ENCODE results near the gene GSC.
"Not testable (repeated sequence)": the region's sequence is repeated elsewhere in the genome, so short reads cannot be mapped to it uniquely, and the experiment has no call there.

Gene GSC

DNA sequence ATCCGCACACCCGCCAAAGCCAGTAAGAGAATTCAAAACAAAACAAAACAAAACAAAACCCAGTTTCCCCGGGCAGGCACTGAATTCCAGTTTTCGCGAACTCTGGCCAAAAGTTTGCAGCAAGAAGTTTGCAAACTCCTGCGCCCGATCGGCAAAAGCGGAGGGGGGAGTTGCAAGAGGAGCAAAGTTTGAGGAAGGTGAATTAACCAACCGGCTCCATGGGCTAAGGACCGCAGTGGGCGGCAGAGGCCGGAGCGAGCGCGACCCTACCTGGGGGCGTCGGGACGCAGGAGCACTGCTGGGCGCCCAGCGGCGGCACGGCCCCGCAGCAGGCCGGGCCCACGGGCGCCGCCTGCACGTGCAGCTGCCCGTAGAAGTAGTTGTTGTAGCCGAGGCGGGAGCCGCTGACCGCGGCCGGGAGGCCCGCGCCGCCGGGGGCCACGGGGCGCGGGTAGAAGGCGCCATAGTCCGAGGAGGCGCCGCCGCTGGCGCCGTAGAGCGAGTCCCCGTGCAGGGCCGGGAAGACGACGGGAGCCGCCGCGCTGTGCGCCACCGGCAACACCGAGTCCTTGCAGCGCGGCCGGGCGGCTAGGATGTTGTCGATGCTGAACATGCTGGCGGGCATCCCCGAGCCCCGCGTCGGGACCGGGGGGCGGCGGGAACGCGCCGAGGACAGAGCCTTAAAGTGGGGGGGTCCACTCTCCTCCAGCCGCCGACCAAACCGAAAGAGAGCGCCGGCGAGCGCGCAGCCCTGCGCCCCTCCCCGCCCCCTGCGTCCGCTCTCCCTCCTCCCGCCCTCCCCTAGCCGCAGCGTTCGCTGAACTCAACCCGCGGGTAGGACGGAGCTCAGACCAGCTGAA is at the start of gene GSC:
Gene GSC (minus strand): TSS at position 723 of the 860 bp plus-strand sequence. CDS start 98 bp downstream, at position 625.
- no peak for DNase-seq (ENCODE audit: low read depth in 2 of 3, low spot score in 2 of 3)

DNA sequence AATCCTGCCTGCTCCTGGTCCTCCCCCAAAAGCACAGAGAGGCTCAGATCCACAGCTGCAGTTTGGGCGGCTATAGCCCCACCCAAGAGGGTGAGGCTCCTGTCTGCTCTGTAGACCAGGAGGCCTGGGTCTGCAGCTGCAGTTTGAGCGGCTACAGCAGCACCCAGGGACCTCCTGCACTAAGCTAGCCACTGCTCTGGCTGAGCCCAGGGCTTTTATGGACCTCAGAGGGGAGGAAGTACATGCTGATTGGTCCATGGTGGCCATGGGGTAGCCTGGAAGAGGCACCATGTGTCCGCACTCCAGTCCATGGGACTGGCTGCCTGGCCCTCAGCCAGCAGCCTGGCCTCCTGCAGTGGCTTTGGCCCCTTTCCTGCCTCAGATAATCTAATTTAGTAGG is 49.6 kb upstream of the GSC start:
- no peak for DNase-seq (ENCODE audit: low read depth in 2 of 3, low spot score in 2 of 3)

DNA sequence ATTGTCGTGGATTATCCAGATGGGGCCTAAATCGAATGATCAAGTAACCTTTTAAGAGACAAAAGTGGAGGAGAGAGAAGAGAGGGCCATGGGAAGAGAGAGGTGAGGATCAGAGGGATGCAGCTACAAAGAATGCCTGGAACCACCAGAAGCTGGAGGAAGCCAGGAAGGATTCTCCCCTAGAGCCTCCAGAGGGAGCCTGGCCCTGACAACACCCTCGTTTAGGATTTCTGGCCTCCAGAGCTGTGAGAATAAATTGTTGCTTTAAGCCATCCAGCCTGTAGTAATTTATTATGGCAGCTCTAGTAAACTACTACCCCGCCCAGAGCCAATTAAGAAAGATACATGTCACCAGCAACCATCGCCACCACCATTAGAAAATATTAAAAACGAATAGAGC is 46.2 kb upstream of the GSC start:
- no peak for DNase-seq (ENCODE audit: low read depth in 2 of 3, low spot score in 2 of 3)

DNA sequence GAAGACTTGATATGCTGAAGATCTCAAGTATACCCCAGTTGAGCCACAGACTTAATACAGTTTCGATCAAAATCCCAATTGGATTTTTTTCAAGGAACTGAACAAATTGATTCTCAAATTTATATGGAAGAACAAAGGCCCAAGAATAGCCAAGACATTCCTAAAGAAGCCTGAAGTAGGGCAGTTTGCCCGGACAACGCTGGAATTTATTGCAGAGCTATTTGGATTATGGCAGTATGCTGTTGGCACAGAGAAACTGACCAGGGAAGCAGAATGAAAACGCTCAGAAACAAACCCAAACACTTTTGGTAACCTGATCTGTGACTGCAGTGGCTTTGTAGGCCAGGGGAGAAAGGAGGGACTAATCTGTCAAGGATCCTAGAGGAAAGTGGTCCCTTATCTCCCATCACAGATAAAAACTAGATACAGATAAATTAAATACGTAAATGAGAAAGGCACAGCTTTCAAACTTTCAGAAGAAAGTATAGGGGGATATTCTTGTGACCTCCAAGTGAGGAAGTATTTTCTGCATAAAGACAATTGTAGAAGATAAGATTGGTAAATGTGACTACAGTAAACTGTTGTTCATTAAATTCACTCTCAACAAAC is 35.9 kb upstream of the GSC start:
- no peak for DNase-seq (ENCODE audit: low read depth in 2 of 3, low spot score in 2 of 3)

DNA sequence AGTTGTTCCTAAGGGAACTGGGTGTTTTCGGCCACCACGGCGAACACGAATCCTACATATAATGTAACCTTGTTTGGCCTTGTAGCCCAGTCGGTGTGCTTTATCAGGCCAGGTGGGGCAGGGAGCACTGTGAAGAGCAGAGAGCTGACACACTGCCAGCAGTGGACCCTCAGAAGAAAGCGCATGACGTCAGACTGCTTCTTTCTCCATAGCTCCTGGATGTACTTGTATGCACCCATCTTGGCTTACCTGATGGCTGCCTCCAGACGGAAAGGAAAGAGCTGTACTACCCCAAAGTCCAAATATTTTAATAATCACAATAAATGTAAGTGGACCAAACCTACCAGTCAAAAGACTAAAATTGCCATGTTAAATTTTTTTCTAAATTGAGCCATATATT is 31.3 kb upstream of the GSC start:
- no peak for DNase-seq (ENCODE audit: low read depth in 2 of 3, low spot score in 2 of 3)

DNA sequence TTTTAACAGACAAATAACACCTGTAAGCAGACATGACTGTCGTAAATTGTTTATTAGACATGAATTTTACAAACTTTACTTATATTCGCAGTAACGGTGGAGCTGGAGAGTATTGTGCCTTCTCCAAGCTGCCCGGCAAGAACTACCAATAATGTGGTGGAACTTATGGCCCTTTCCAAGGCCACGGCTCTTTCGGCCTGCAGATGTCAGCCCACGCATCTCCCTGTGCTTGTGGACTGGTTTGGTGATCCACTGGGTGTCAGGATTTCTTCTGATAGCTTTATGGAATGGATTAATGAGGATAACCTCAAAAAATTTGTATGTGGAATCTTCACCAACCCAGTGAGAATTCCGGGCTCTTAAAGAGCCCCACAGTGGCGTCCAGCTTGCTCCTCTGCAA is 30.9 kb upstream of the GSC start:
- DNase-seq (ENCODE audit: low read depth in 2 of 3, low spot score in 2 of 3): not testable (repeated sequence)

DNA sequence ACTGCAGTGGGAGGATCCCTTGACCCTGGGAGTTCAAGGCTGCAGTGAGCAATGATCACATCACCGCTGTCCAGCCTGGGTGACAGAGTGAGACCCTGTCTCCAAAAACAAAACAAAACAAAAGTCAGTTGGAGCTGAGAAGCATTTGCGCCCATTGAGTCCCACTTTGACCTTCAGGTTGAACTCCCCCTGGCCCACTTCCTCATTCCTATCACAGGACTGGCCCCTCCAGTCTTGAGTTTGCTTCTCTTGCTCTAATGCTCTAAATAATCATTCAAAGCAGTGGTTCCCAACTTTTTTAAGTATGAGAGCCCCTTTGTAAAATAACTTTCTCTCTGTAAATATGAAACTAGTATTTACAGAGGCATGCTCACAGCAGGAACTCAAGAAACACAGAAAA is 28.0 kb upstream of the GSC start:
- DNase-seq (ENCODE audit: low read depth in 2 of 3, low spot score in 2 of 3): no peak

DNA sequence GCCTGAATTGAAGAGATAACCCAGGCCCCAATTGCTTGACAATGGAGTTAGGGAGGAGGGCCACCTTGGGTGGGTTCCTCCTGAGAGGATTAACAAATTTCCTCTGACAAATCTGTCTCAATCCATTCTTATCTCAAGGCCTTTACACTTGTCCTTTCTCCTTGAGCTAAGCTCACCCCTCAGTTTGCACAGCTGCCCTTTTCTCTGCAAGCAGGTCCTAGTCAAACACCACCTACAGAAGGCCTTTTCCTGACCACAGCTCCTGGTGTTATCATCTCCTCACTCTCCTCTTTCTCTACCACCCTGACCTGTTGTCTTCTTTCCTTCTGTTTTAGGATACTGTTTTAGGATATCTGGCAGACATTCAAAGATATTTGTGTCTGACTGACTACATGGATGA is 26.4 kb upstream of the GSC start:
- DNase-seq (ENCODE audit: low read depth in 2 of 3, low spot score in 2 of 3): no peak

DNA sequence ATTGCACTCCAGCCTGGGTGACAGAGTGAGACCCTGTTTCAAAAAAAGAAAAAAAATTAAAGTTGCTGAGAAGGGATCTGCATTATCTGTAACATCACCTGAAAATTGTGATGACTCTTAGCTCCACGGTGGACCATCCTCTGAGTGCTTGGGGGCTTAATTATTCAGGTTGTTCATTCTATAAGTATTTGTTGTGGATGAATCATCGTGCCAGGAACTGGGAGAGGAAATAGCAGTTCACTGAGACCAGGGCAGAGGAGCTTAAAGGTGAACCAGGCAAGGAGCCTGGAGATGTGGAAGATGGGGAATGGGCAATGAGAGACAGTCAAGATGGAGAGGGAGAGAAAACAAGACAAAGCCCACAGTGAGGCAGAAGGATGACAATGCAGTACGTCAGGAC is 25.5 kb upstream of the GSC start:
- DNase-seq (ENCODE audit: low read depth in 2 of 3, low spot score in 2 of 3): no peak

DNA sequence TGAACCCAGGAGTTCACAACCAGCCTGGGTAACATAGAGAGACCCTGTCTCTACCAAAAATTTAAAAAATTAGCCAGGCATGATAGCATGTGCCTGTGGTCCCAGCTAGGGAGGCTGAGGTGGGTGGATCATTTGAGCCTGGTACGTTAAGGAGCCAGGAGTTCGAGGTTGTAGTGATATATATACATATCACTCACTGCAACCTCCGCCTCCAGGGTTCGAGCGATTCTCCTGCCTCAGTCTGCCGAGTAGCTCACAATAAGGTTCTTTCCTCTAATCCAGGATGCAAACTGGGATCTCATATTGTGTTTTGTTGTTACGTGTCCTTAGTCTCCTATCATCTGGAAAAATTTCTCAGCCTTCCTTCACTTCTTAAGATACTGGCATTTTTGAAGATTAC is 24.0 kb upstream of the GSC start:
- no peak for DNase-seq (ENCODE audit: low read depth in 2 of 3, low spot score in 2 of 3)

DNA sequence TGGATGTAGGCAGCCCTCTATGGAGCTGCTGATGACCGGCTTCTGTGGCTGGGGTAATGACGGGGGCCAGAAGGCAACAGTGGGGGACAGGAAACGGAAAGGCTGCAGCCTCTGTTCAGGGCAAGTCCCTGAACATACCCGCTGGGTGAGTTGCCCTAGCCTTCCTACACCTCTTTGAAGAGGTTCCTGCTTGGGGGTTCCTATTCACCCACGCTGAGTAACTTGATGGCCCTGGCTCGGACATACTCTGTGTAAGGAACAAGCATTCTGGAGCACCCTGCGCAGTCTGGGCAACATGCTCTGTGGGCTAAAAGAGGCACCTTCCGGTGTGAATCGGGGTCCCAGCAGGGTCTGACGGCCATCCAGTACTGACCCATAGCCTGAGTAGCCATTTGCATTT is 17.7 kb upstream of the GSC start:
- no peak for DNase-seq (ENCODE audit: low read depth in 2 of 3, low spot score in 2 of 3)

DNA sequence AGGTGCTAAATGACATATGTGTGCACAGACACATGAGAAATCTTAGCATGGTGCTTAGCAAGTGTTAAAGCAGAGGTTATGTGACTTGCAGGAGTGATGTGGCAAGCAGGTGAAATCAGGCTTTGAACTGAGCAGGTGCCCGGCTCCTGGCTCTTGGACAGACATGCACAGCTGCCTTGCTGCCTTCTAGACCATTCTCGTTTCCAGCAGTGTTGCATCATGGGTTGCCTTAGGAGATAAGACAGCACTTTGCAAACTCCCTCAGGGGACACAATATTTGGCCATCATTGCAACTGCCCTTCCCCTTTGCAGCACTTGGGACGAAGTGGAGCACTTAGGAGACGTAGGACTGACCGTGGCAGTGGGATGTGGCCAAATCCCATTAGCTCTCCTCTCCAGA is 17.2 kb upstream of the GSC start:
- DNase-seq (ENCODE audit: low read depth in 2 of 3, low spot score in 2 of 3): no peak

DNA sequence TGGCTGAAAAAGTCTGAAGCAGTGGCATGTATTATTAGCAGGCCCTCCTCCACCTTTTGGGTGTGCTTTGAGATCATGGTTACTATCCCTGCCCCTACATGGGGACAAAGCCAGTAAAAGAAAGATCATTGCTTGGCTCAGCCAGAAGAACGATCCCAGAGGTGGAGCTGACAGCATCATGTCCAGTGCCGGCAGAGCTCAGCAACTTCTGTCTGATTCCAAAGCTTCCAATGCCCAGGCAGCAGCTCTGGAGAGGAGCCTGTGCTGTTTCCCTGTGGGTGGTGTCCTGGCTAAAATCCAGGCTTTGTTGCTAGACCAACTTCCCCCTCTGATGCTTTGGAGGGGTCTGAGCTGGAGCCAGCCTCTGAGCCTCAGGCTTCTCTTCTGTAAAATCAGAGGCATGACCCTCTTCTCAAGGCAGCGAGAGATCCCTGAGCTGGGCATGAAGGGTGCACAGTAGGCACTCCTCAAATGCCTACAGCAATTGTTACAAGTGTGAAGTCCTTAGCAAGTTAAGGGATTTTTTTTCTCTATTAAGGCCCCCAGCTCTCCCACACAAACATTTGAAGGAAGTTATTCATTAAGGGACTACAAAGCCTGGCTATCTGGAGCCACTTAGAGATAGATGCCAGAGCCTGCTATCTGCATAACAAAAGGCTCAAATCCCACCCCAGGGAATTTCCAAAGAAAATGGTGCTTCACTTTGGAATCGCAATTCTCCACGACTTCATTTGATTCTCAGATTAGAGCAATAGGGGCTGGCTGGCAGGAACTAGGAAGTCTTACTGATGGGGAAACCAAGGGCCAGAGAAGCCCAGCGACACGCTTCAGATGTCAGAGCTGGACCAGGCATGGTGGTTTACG is 10.9 kb upstream of the GSC start:
- DNase-seq (ENCODE audit: low read depth in 2 of 3, low spot score in 2 of 3): no peak

DNA sequence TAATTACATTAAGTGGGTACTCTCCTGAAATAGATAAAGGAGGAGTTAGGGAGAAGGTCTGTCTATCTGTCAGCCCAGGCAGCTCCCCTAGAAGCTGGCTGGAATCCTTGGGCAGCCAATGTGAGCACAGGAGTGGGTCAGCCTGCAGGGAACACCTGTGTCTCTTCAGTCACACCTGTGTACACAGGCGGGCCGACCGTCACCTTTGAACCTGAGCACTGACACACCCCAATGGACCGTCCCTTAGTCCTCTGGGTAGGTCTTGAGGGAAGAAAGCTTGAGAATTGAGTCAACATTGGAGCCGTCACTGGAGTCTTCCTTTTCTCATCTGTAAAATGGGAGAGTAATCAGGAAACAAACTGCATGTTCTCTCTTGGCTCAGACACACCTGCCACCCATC is 9.8 kb upstream of the GSC start:
- no peak for DNase-seq (ENCODE audit: low read depth in 2 of 3, low spot score in 2 of 3)

DNA sequence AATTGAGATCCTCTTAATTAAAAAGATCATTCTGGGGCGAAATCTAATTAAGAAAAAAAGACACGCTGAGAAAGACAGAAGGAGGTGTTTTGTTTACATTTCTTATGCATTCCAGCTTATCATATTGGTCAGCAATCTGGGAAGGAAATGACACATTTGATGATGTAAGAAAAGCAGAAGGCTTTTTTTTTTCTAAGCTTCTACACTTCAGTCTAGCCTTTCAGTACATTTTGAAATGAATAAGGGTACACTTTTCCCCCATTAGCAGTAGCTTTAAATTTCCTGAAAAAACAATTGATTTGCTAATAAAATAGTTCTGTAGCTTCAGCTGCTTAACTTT is 5.9 kb upstream of the GSC start:
- no peak for DNase-seq (ENCODE audit: low read depth in 2 of 3, low spot score in 2 of 3)

DNA sequence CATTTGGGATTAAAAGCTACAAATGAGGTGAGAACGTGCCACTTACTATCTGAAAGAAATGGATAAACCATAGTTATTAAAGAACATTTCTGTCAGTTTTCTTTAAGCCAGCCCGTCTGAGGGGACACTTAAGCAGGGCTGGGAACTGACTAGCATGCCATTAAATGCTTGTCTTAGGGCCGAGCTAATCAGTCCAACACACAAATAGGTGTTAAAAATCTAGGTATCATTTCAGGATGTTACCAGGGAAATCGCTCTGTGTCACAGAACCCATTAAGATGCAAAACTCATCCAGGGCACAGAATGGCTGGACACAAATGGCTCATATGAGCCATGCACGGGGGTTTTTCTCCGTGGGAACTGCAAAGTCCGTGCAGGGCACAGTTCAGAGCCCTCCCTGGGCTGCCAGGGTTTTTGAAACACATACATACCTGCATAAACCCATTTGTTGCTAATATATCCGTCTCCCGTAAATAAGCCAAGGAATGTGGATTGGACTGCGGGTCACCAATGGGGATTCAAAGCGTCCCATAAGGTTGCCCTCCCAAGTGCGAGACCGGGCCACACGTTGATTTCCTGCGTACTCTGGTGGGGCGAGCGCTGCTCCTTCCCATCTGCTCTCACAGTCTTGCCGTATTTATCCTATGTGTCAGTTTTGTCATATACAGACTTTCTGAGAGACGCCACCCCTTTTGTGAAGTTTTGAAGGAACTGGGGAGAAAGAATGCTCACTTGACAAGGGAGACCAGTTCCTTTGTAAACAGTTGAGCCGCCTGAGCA is 5.4 kb upstream of the GSC start:
- DNase-seq (ENCODE audit: low read depth in 2 of 3, low spot score in 2 of 3): no peak

DNA sequence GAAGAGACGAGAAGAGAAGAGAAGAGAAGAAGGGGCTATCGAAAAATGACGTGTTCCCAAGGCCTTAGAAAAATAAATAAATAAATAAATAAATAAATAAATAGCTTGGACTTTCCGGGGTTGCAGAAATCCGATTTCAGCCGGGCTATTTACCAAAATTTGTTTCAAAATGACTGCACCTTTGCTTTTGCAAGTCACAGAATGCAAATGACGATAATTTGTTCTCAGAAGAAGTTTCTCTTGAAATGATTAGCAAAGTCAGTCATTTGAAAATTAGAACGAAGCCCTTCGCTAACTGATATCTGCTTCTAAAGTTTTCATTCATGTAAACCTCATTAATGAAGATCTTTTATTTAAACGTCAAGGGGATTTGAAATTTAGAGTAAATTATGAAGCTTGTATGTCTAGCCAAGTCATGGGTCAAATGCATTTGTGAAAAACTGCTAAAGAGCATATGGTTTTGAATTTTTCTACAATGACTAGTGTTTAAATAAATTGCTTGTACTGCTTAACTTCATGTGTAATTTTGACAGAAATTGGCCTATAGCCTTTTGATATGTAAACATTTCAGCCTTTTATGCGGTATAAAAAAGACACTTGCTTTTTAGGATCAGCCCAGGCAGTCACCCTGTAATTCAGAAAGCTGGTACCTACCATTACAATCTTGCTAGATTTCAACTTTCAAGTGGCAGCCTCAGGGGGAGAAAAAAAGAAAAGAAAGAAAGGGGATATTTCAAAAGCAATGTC is 4.6 kb upstream of the GSC start:
- no peak for DNase-seq (ENCODE audit: low read depth in 2 of 3, low spot score in 2 of 3)

DNA sequence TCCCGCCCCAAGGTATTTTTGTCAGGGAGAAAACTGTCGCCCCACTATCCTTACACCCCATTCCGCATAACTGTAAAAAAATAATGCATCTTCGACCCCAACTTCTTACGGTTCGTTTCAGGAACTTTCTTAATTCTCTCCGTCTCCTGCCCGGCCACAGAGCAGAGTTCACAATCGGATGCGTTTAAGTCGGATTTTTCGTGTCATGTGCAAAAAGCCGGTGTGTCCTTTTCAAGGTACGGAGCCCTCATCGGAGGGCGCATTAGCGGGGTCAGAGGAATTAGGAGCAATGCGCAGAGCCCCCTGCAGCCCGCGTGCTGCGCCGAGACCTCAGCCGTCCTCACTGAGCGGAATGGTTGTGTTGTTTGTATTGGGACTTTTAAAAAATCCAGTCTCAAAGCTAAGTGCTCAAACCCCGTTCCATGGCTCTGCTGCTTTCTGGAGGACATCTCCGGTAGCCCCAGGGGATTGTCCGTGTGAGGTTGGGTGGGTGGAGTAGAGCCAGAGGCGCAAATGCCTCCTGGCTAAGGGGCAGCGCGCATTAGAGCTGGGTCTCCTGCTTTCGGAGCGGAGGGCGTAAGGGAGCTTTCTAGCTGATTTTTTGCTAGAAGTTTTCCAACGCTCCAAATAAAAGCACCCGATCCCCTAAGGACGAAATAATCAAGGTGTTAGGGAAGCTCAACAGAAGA is 3.9 kb upstream of the GSC start:
- no peak for DNase-seq (ENCODE audit: low read depth in 2 of 3, low spot score in 2 of 3)

DNA sequence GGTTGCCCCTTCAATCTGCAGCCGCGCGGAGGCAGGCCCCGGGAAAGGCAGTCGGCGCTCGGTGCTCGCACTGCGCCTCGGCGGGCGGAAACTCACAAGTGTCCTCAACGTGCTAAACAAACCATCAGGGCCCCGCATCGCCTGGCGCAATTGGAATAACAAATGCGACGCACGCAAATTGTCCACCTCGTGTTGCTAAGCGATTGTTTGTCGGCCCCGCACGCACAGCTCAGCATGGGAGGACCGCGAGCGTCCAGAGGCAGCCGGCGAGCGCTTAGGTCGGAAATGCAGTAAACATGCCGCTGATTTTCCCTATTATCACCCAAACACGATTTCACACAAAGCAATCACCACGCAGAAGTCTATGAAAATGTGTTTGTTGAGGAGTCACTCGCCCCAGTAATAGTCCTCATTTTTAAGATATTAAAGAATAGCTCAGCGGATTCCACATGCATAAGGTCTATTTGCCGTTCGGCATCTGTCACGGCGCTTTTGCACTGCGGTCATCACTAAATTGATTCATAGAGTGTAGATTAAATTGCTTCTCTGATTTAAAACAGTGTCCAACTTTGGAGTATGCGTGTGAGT is 3.2 kb upstream of the GSC start:
- DNase-seq (ENCODE audit: low read depth in 2 of 3, low spot score in 2 of 3): no peak

DNA sequence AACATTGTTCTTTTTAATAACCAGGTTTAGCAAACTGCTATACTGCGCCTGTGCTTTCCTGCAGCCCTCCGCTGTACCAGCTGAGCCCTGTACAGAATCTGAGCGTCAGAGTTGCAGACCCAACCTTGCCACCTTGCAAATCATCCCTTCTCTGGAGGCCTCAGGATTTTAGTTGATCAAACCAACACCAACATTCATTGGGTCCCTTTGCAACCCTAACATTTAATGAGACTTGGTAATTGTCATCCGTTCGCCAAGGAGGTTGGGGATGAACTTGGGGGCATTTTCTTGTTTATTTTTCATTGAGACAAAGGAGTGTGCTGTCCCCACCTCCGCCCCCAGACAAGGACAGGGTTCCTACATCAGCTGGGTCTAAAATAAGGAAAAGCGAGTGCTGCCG is 2.6 kb upstream of the GSC start:
- DNase-seq (ENCODE audit: low read depth in 2 of 3, low spot score in 2 of 3): no peak

Measured in activated CD8-positive, alpha-beta memory T cell treated with anti-CD3 and anti-CD28 coated beads for 48 hours (primary cell).